GM18951 (cell line): ENCODE data around the gene ATF3.

Experiments
- POLR2A ChIP-seq: IDR thresholded peaks from 4 replicates; pipeline ENCODE4 v1.6.1; 2011; ENCODE audit warnings: mild to moderate bottlenecking; ENCODE audit not compliant: insufficient read length, insufficient read depth; ENCODE audit errors: extremely low read depth
- in situ Hi-C: fragments of 300-500 bp; cut with MboI; formaldehyde crosslinking; loops from one replicate; pipeline ENCODE4 v1.12.0; 2022; ENCODE audit warnings: low sequenced_read_pairs, mixed read lengths, inconsistent platforms; ENCODE audit not compliant: unreplicated experiment

ATF3 gene

GRCh38 chr1:212650228-212650627, 41.7 kb downstream of the ATF3 start:
- TF ChIP-seq POLR2A, result no peak
- in situ Hi-C loops, result loop anchor here (25.0 kb wide), 1 partner anchor 337 kb away; no protein-coding TSS in a partner anchor

- in situ Hi-C loops, result loop anchor here (25.0 kb wide), 1 partner anchor 336 kb away; no protein-coding TSS in a partner anchor
Observed at GRCh38 chr1:212651521-212651920, 43.0 kb downstream of the ATF3 start.

GRCh38 chr1:212651977-212652376, 43.4 kb downstream of the ATF3 start:
- in situ Hi-C loops, result loop anchor here (25.0 kb wide), 1 partner anchor 335 kb away; no protein-coding TSS in a partner anchor
- TF ChIP-seq POLR2A, result no peak

More at GRCh38 chr1:212651521-212651920, 43.0 kb downstream of the ATF3 start:
- no peak for TF ChIP-seq POLR2A

GRCh38 chr1:212652609-212653008, 44.0 kb downstream of the ATF3 start:
- no peak for TF ChIP-seq POLR2A
- in situ Hi-C loops, result loop anchor here (25.0 kb wide), 1 partner anchor 335 kb away; no protein-coding TSS in a partner anchor

GRCh38 chr1:212655668-212656440, 47.3 kb downstream of the ATF3 start:
- TF ChIP-seq POLR2A, result no peak
- in situ Hi-C loops, result loop anchor here (25.0 kb wide), 1 partner anchor 331 kb away; no protein-coding TSS in a partner anchor

- TF ChIP-seq POLR2A, result no peak
- in situ Hi-C loops, result loop anchor here (25.0 kb wide), 1 partner anchor 331 kb away; no protein-coding TSS in a partner anchor
Observed at GRCh38 chr1:212656730-212657129, 48.2 kb downstream of the ATF3 start.

GRCh38 chr1:212658250-212658649, 49.7 kb downstream of the ATF3 start:
- in situ Hi-C loops, result loop anchor here (25.0 kb wide), 1 partner anchor 329 kb away; no protein-coding TSS in a partner anchor

GRCh38 chr1:212664409-212665199, 56.0 kb downstream of the ATF3 start:
- TF ChIP-seq POLR2A, result no peak
- in situ Hi-C loops, result loop anchor here (25.0 kb wide), 1 partner anchor 323 kb away; no protein-coding TSS in a partner anchor

GRCh38 chr1:212665241-212666115, 56.9 kb downstream of the ATF3 start:
- TF ChIP-seq POLR2A, result no peak
- in situ Hi-C loops, result loop anchor here (25.0 kb wide), 1 partner anchor 322 kb away; no protein-coding TSS in a partner anchor

- in situ Hi-C loops, result loop anchor here (25.0 kb wide), 1 partner anchor 321 kb away; no protein-coding TSS in a partner anchor
- TF ChIP-seq POLR2A, result no peak
Observed at GRCh38 chr1:212666116-212666775, 57.7 kb downstream of the ATF3 start.

GRCh38 chr1:212667223-212668139, 58.9 kb downstream of the ATF3 start:
- TF ChIP-seq POLR2A, result no peak
- in situ Hi-C loops, result loop anchor here (25.0 kb wide), 1 partner anchor 320 kb away; no protein-coding TSS in a partner anchor

- in situ Hi-C loops, result loop anchor here (25.0 kb wide), 1 partner anchor 319 kb away; no protein-coding TSS in a partner anchor
- TF ChIP-seq POLR2A, result no peak
Observed at GRCh38 chr1:212668477-212668876, 59.9 kb downstream of the ATF3 start.
